PC-9 (cell line): ENCODE data around the gene ARHGEF28.

Source experiments
- EZH2 ChIP-seq: fragments of 200-600 bp; sonication (generic); IDR thresholded peaks from 2 replicates; pipeline ENCODE4 v1.8.0; 2017; ENCODE audit warnings: antibody characterized with exemption, low read depth
- TF ChIP-seq, protein P1 (sequence below): fragments of 200-600 bp; sonication (generic); conservative IDR thresholded peaks from 2 replicates; pipeline ENCODE4 v1.6.1; 2017; ENCODE audit warnings: mixed run types, antibody characterized with exemption, mild to moderate bottlenecking, moderate library complexity

DNA sequence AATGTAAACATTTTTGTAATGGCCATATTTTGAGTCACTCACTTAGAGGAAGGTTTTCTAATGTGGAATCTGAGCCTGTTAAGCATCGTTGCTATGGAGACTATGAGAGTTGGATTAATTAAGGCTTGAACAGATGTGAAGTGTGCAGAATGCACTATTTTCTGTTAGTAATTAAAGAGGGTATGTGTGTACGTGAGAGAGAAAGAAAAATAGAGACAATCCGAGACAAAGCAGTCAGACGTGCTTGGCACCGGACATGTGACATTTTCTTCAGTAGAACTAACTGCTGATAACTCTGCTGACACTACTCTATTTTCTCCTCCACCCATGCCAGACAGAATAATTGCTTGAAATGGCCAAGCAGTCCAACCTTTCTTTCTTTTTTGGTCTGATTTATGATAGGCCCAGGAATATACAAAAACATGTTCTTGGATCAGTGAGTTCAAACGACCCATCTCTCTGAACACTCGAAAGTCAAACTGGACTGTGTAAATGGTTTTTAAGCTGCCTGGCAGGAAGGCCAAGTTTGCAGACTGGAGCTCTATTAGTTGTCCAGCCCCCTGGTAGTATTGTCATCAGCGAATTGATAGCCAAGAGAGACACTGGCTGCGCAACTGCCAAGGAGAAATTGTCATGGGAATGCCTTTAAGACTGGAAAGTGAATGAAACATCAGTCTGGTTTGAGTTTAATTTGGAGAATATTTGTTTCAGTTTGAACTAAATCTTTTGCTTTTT lies 322.1 kb downstream of the ARHGEF28 start:
- TF ChIP-seq, protein P1, sequence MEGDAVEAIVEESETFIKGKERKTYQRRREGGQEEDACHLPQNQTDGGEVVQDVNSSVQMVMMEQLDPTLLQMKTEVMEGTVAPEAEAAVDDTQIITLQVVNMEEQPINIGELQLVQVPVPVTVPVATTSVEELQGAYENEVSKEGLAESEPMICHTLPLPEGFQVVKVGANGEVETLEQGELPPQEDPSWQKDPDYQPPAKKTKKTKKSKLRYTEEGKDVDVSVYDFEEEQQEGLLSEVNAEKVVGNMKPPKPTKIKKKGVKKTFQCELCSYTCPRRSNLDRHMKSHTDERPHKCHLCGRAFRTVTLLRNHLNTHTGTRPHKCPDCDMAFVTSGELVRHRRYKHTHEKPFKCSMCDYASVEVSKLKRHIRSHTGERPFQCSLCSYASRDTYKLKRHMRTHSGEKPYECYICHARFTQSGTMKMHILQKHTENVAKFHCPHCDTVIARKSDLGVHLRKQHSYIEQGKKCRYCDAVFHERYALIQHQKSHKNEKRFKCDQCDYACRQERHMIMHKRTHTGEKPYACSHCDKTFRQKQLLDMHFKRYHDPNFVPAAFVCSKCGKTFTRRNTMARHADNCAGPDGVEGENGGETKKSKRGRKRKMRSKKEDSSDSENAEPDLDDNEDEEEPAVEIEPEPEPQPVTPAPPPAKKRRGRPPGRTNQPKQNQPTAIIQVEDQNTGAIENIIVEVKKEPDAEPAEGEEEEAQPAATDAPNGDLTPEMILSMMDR = no peak
- no peak for TF ChIP-seq EZH2
